ENCODE measurements around the gene TBX1.

TBX1 gene

DNA sequence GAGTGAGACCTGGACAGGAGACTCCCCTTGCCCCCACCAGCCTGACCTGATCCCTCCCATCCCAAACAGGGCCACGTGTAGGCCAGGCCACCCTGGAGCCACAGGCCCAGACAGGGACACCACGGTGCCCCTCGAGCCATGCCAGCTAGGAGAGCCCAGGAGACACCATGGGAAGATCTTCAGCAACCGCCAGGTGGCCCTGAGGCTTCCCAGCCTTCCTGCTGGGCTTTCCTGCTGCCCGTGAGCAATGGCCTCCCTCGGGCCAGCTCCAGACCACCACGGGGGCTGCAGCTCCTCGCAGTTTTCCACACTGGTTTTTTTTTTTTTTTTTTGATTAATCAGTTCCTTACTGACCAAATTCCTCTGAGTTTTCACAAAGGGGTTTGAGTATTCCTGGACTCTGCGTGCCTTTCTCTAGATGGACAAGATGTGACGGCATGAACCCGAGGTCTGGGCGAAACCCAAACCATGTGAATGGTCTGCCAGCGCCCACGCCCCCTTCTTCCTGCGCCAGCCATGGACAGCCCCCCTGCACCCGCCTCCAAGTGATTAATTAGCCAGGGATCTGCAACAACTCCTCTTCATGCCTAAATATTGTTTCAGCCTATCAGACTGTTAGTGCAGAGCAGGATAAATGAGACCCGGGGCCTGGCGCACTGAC lies 40.9 kb downstream of the TBX1 start:
- Histone ChIP-seq H3K36me3 (no peaks in the 10 kb centered on the region), H3K4me1 (peaks cover 19% of the 10 kb centered on the region), H3K27me3 (no peaks in the 10 kb centered on the region), H3K9me3 (no peaks in the 10 kb centered on the region), H3K4me3 (ENCODE audit: low read depth, low read length) (no peak overlapping the region)
- TF ChIP-seq, protein P1, sequence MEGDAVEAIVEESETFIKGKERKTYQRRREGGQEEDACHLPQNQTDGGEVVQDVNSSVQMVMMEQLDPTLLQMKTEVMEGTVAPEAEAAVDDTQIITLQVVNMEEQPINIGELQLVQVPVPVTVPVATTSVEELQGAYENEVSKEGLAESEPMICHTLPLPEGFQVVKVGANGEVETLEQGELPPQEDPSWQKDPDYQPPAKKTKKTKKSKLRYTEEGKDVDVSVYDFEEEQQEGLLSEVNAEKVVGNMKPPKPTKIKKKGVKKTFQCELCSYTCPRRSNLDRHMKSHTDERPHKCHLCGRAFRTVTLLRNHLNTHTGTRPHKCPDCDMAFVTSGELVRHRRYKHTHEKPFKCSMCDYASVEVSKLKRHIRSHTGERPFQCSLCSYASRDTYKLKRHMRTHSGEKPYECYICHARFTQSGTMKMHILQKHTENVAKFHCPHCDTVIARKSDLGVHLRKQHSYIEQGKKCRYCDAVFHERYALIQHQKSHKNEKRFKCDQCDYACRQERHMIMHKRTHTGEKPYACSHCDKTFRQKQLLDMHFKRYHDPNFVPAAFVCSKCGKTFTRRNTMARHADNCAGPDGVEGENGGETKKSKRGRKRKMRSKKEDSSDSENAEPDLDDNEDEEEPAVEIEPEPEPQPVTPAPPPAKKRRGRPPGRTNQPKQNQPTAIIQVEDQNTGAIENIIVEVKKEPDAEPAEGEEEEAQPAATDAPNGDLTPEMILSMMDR (IDR thresholded peaks at IDR 0.05; ENCODE audit: low read depth, low read length), result no peak
- no peak for DNase-seq

DNA sequence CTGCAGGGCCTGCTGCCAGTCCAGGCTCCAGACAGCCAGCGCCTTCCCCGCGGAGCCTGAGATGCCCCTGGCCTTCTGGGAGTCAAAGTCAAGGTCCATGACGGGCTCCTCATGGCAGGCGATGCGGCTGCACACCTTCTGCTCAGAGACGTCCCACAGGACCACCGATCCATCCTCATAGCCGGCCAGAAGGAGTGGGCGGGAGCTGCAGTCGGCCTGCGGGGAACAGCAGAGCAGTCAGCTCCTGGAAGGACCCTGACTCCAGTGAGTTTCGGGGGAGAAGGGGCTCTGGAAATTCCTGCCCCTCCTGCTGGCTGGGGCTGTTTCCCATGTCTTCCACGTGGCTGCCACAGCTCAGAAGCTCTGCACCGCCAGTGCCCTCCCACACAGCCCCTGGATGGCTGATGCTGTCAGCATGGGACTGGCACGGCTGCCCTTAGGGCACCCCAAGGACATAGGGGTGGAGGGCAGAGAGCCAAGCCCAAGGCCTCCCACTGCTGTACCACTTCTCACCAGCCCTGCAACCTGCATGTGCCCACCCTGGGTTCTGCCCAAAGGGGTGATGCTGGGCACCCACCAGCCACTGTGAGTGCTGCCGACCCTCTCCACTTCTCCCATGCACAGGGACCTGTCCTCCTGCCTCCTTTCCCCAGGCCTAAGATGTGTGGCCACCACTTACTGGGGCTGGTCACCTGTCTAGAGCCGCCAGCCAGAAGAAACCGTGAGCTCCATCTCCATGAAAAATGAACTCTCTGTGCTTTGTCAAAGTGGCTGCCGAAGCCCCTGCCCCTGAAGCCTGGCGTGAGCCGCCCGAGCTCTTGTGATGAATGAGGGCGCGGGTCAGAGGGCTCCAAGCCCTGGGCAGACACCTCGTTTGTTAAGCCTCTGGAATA lies 41.7 kb downstream of the TBX1 start:
- Histone ChIP-seq H3K27me3 (no peaks in the 10 kb centered on the region), H3K4me3 (ENCODE audit: low read depth, low read length) (no peak overlapping the region), H3K9me3 (no peaks in the 10 kb centered on the region), H3K36me3 (no peaks in the 10 kb centered on the region), H3K4me1 (peaks cover 26% of the 10 kb centered on the region)
- DNase-seq, result peak; percentile 37
- TF ChIP-seq, protein P1 (IDR thresholded peaks at IDR 0.05; ENCODE audit: low read depth, low read length), result no peak

DNA sequence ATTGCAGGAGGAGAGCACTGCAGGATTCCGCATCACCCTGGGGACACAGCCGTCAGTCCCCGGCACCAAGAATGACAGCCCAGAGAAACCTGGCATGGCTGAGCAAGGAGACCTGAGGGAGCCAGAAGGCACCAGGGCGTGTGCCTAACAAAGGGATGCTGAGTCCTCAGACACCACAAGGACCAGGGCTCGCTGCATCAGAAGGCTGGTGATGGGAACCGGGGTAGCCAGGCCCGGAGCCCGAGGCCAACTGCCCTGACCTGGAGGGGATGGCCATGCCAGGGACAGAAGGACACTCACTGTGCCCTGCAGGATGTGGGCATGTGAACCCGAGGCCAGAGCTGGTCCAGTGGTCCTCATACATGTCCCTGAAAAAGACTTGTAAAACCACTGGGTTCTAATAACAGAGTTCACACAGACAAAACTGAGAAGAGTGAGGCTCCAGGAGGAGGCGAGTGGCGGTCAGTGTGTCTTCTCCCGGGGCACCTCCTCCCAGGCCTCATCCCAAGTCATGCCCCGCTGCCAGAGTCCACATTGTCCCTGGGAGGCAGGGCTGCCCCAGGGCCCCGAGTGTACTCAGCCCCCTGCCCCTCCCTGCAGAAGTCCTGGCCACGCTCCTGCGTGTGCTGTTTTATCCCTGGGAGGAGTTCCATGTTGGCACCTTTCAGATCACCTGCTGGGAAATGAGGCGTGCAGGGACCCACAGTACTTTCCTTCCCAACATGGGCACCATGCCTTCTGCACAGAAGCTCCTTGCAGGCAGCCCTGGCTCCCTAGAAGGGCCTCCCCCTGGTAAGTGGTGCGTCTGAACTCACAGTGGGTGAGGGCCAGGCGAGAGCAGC lies 42.5 kb downstream of the TBX1 start:
- no peaks in the 10 kb centered on the region for H3K27me3 ChIP-seq
- H3K9me3 ChIP-seq, result no peaks in the 10 kb centered on the region
- no peak overlapping the region for H3K4me3 ChIP-seq (ENCODE audit: low read depth, low read length)
- TF ChIP-seq, protein P1 (IDR thresholded peaks at IDR 0.05; ENCODE audit: low read depth, low read length), result no peak
- peaks cover 26% of the 10 kb centered on the region for H3K4me1 ChIP-seq
- no peak for DNase-seq
- H3K36me3 ChIP-seq, result no peaks in the 10 kb centered on the region

DNA sequence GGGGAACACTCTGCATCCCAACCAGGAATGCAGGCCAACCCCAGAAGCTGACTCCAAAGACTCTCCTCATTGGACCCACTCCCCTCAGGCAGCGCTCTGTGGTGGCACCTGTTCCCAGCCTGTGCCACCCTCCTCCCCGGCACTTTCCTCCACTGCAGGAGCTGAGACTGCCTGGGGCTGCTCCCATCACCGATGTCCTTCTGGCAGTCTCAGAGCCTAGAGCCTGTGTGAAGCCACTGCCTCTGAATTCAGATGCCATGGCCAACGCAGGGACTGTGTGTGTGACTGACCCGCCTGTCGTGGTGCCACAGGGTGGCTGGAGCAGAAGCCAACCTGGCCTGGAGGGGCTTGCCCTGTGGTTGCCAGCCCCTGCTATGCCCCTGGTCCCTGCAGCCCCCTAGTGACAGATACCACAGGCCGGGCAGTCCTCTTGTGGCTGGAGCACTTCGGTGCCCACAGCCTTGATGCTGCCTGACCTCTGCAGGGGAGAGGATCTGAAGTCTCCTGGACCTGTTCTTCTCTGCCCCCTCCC lies 43.2 kb downstream of the TBX1 start:
- H3K9me3 ChIP-seq, result no peaks in the 10 kb centered on the region
- no peak for DNase-seq
- peaks cover 26% of the 10 kb centered on the region for H3K4me1 ChIP-seq
- no peaks in the 10 kb centered on the region for H3K27me3 ChIP-seq
- no peaks in the 10 kb centered on the region for H3K36me3 ChIP-seq
- TF ChIP-seq, protein P1 (IDR thresholded peaks at IDR 0.05; ENCODE audit: low read depth, low read length), result no peak
- H3K4me3 ChIP-seq (ENCODE audit: low read depth, low read length), result no peak overlapping the region

DNA sequence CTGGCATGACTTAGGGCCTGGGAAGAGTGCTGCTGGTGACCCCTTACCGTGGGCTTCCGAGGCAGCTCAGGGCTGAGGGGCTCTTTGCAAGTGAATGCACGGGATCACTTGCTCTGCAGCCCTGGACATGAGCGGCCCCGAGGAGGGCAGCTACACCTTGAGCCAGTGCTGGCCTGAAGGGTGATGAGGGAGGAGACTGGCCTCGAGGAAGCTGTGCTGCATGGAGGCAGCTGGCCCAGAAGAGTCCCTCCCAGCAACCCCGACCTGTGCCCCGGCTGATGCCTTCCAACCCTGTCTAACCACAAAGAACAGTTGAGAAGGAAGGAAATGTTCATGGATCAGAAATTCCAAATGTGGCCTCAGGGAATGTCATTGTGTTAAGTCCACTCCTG lies 45.2 kb downstream of the TBX1 start:
- H3K27me3 ChIP-seq, result no peaks in the 10 kb centered on the region
- no peaks in the 10 kb centered on the region for H3K36me3 ChIP-seq
- H3K9me3 ChIP-seq, result no peaks in the 10 kb centered on the region
- no peak for DNase-seq
- H3K4me3 ChIP-seq (ENCODE audit: low read depth, low read length), result no peak overlapping the region
- H3K4me1 ChIP-seq, result peaks cover 17% of the 10 kb centered on the region
- TF ChIP-seq, protein P1 (IDR thresholded peaks at IDR 0.05; ENCODE audit: low read depth, low read length), result no peak
